A673 (cell line): ENCODE results near the gene ACLY. TPM values are rescaled to one million over a fixed set of nuclear protein-coding genes. Genes with fewer than 3 reads are reported as not detected.

ENCODE experiments used
- BruUV-seq: library from RNA; stranded (reverse); fragments of 400-500 nt; replicated peaks from 2 replicates; lab custom pipeline; 2021; lab: Mats Ljungman, UMichigan
- CTCF ChIA-PET: fragments of 300-600 bp; sonication (Branson Sonifier 250); formaldehyde crosslinking; loops from one replicate; lab custom pipeline; 2022; ENCODE audit warnings: antibody characterized with exemption; lab: Charles Lee
- POLR2A ChIA-PET: fragments of 300-600 bp; sonication (Branson Sonifier 250); formaldehyde crosslinking; loops from one replicate; lab custom pipeline; 2022; ENCODE audit warnings: antibody characterized with exemption; ENCODE audit not compliant: low non-redundant PET; lab: Charles Lee
- DNase-seq: peaks from one replicate; pipeline ENCODE4 v3.0.0-alpha.2; 2015; ENCODE audit warnings: low spot score
- H3K27ac ChIP-seq: fragments of 200-600 bp; sonication (generic); 2 replicates; pipeline ENCODE4 v1.5.1; 2016; ENCODE audit warnings: mixed run types, low read depth, mild to moderate bottlenecking, mixed read lengths, antibody characterized with exemption, low read length; ENCODE audit not compliant: poor library complexity, severe bottlenecking
- H3K27me3 ChIP-seq: fragments of 200-600 bp; sonication (generic); replicated peaks from 2 replicates; pipeline ENCODE4 v1.6.1; 2017; ENCODE audit warnings: mixed run types, low read depth, mild to moderate bottlenecking, mixed read lengths, antibody characterized with exemption, low read length; ENCODE audit not compliant: insufficient read depth, poor library complexity
- H3K36me3 ChIP-seq: fragments of 200-600 bp; sonication (generic); 2 replicates; pipeline ENCODE4 v1.6.1; 2016; ENCODE audit warnings: mixed run types, mild to moderate bottlenecking, mixed read lengths, antibody characterized with exemption, low read length; ENCODE audit not compliant: insufficient read depth, poor library complexity, severe bottlenecking
- H3K4me1 ChIP-seq: fragments of 200-600 bp; sonication (generic); 2 replicates; pipeline ENCODE4 v1.6.1; 2017; ENCODE audit warnings: mixed run types, mild to moderate bottlenecking, mixed read lengths, antibody characterized with exemption, low read length; ENCODE audit not compliant: insufficient read depth, poor library complexity, severe bottlenecking
- H3K4me3 ChIP-seq: fragments of 200-600 bp; sonication (generic); 2 replicates; pipeline ENCODE4 v1.5.1; 2016; ENCODE audit warnings: low read depth, mixed run types, mild to moderate bottlenecking, mixed read lengths, low read length; ENCODE audit not compliant: poor library complexity, severe bottlenecking
- H3K9me3 ChIP-seq: fragments of 200-600 bp; sonication (generic); 2 replicates; pipeline ENCODE4 v1.6.1; 2016; ENCODE audit warnings: mixed run types, low read depth, mild to moderate bottlenecking, mixed read lengths, antibody characterized with exemption, low read length; ENCODE audit not compliant: poor library complexity, severe bottlenecking
- CTCF ChIP-seq: fragments of 300-800, 200-600 bp; sonication (generic); conservative IDR thresholded peaks from 2 replicates; pipeline ENCODE4 v1.5.1; 2017; ENCODE audit warnings: low read depth, mild to moderate bottlenecking, antibody characterized with exemption, low read length, moderate library complexity, mixed read lengths
- EZH2 ChIP-seq: fragments of 200-600 bp; sonication (generic); IDR thresholded peaks from 2 replicates; pipeline ENCODE4 v1.6.1; 2017; ENCODE audit warnings: borderline replicate concordance, low read depth, mild to moderate bottlenecking, mixed read lengths, antibody characterized with exemption, low read length; ENCODE audit not compliant: poor library complexity, severe bottlenecking
- intact Hi-C: fragments of 100-400 bp; cut with micrococcal nuclease; formaldehyde crosslinking; loops from one replicate; pipeline ENCODE4 v1.10.0; 2022; ENCODE audit not compliant: unreplicated experiment
- total RNA-seq: library from RNA; stranded (reverse); gene quantifications from 2 replicates; pipeline ENCODE4 v1.2.3, GENCODE V29; 2021

The ACLY gene
- total RNA-seq, 1 experiment from 2014 or later = 175 TPM

GRCh38 chr17:41959030-41959335 is 40.2 kb upstream of the ACLY start:
- Histone ChIP-seq H3K27ac (no peak overlapping the region), H3K9me3 (no peaks in the 10 kb centered on the region), H3K4me3 (no peak overlapping the region), H3K4me1 (no peaks in the 10 kb centered on the region), H3K36me3 (no peaks in the 10 kb centered on the region), H3K27me3 (no peaks in the 10 kb centered on the region)
- no TSS peak for BruUV-seq
- no peak for TF ChIP-seq CTCF
- TF ChIP-seq EZH2 = no peak
- no peak for DNase-seq
- ChIA-PET CTCF (interaction anchor here (0.6 to 1.3 kb wide), 4 partner anchors 26 to 221 kb away, joined by 3 to 15 read pairs (median 4); partner anchors contain the start of gene ODAD4), POLR2A (no interaction called here)
- intact Hi-C loops = loop anchor here (2.0 kb wide), 1 partner anchor 220 kb away; no protein-coding TSS in a partner anchor

- no peaks in the 10 kb centered on the region for H3K9me3 ChIP-seq
- DNase-seq = no peak
- no TSS peak for BruUV-seq
- no peak overlapping the region for H3K4me3 ChIP-seq
- intact Hi-C loops = loop anchor here (2.0 kb wide), 1 partner anchor 219 kb away; no protein-coding TSS in a partner anchor
- no peaks in the 10 kb centered on the region for H3K27me3 ChIP-seq
- no peak overlapping the region for H3K27ac ChIP-seq
- ChIA-PET POLR2A (no interaction called here), CTCF (interaction anchor here (0.7 kb wide), 1 partner anchor 27 kb away, joined by 15 read pairs; no protein-coding TSS in a partner anchor)
- TF ChIP-seq EZH2 (no peak), CTCF (no peak)
- no peaks in the 10 kb centered on the region for H3K4me1 ChIP-seq
- H3K36me3 ChIP-seq = no peaks in the 10 kb centered on the region
Measured at GRCh38 chr17:41957869-41958439, 39.2 kb upstream of the ACLY start.

GRCh38 chr17:41957031-41957868 is 38.5 kb upstream of the ACLY start:
- H3K36me3 ChIP-seq = no peaks in the 10 kb centered on the region
- CTCF ChIA-PET = no interaction called here
- intact Hi-C loops = no loop called here
- no peaks in the 10 kb centered on the region for H3K9me3 ChIP-seq
- no peaks in the 10 kb centered on the region for H3K4me1 ChIP-seq
- no peak for TF ChIP-seq CTCF
- no peak for TF ChIP-seq EZH2
- POLR2A ChIA-PET = no interaction called here
- H3K4me3 ChIP-seq = no peak overlapping the region
- DNase-seq = no peak
- no peaks in the 10 kb centered on the region for H3K27me3 ChIP-seq
- no TSS peak for BruUV-seq
- H3K27ac ChIP-seq = no peak overlapping the region
